Endothelial cell of umbilical vein (primary cell): Measurements from ENCODE around the gene ASIC5.

ENCODE experiments used
- EZH2 ChIP-seq: IDR thresholded peaks from 2 replicates; pipeline ENCODE4 v1.6.1; 2012; ENCODE audit warnings: borderline replicate concordance, low read depth, mild to moderate bottlenecking, moderate library complexity, low read length, inconsistent platforms; ENCODE audit not compliant: severe bottlenecking
- FOS ChIP-seq: IDR thresholded peaks from 2 replicates; pipeline ENCODE4 v1.6.1; 2011; ENCODE audit warnings: mild to moderate bottlenecking, low read length, moderate library complexity, borderline replicate concordance; ENCODE audit not compliant: insufficient read depth
- POLR2A ChIP-seq: IDR thresholded peaks from 2 replicates; pipeline ENCODE4 v1.6.1; 2012; ENCODE audit warnings: low read depth, mild to moderate bottlenecking, control low read depth, low read length
- TF ChIP-seq, protein P1 (sequence below), 2 donors: IDR thresholded peaks; 1 replicate in 1 of 2; 2 replicates in 1 of 2; pipeline ENCODE4 v1.5.1; 2011; ENCODE audit warnings: low read length in 2 of 2, mild to moderate bottlenecking in 2 of 2, moderate library complexity in 2 of 2, control low read depth in 1 of 2, inconsistent platforms in 1 of 2, low read depth in 1 of 2; ENCODE audit not compliant: insufficient read depth in 1 of 2; ENCODE audit errors: extremely low read depth in 1 of 2

DNA sequence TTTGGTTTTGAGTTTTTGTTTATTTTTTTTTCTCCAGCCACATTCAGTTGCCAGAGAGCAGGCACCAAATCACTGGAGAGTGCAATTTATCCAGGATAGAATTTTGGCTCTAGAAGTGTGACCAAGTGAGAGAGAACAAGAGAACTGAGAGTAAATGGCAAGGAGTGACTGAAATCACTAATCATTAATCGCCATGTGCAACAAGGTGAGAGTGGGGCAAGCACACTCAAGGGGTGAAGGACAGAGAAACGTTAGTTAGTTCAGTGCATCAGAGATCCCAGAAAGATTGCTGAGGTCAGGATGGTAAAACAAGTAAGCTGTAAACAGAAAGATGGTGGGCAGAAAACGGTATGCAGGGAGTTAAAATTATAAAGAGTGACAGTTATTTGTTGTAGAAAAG lies 17.8 kb upstream of the ASIC5 start:
- TF ChIP-seq, protein P1, sequence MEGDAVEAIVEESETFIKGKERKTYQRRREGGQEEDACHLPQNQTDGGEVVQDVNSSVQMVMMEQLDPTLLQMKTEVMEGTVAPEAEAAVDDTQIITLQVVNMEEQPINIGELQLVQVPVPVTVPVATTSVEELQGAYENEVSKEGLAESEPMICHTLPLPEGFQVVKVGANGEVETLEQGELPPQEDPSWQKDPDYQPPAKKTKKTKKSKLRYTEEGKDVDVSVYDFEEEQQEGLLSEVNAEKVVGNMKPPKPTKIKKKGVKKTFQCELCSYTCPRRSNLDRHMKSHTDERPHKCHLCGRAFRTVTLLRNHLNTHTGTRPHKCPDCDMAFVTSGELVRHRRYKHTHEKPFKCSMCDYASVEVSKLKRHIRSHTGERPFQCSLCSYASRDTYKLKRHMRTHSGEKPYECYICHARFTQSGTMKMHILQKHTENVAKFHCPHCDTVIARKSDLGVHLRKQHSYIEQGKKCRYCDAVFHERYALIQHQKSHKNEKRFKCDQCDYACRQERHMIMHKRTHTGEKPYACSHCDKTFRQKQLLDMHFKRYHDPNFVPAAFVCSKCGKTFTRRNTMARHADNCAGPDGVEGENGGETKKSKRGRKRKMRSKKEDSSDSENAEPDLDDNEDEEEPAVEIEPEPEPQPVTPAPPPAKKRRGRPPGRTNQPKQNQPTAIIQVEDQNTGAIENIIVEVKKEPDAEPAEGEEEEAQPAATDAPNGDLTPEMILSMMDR (IDR thresholded peaks at IDR 0.05; ENCODE audit: extremely low read depth in 1 of 2, insufficient read depth in 1 of 2, low read depth in 1 of 2, low read length in 2 of 2), result no peak
- TF ChIP-seq POLR2A (no peak), EZH2 (no peak), FOS (no peak)
